ENCODE measurements around the gene KLF3.

The KLF3 gene

GRCh38 chr4:38663801-38664705 is at the start of gene KLF3:
Gene KLF3, plus strand, starts transcription at chr4:38664199. Its CDS starts 16,427 bp downstream, at chr4:38680626.
- TF ChIP-seq, protein P1, sequence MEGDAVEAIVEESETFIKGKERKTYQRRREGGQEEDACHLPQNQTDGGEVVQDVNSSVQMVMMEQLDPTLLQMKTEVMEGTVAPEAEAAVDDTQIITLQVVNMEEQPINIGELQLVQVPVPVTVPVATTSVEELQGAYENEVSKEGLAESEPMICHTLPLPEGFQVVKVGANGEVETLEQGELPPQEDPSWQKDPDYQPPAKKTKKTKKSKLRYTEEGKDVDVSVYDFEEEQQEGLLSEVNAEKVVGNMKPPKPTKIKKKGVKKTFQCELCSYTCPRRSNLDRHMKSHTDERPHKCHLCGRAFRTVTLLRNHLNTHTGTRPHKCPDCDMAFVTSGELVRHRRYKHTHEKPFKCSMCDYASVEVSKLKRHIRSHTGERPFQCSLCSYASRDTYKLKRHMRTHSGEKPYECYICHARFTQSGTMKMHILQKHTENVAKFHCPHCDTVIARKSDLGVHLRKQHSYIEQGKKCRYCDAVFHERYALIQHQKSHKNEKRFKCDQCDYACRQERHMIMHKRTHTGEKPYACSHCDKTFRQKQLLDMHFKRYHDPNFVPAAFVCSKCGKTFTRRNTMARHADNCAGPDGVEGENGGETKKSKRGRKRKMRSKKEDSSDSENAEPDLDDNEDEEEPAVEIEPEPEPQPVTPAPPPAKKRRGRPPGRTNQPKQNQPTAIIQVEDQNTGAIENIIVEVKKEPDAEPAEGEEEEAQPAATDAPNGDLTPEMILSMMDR (IDR thresholded peaks at IDR 0.05; ENCODE audit: extremely low read depth, insufficient read depth, missing control alignments), result no peak
- peak; percentile 91 for DNase-seq (ENCODE audit: low spot score)
- in situ Hi-C loops (cut with MboI; ENCODE audit: low pct_unique_long_range_greater_than_20kb, low sequenced_read_pairs, unreplicated experiment), result no loop called here

- no peak for DNase-seq (ENCODE audit: low spot score)
- in situ Hi-C loops (cut with MboI; ENCODE audit: low pct_unique_long_range_greater_than_20kb, low sequenced_read_pairs, unreplicated experiment), result no loop called here
- TF ChIP-seq, protein P1 (IDR thresholded peaks at IDR 0.05; ENCODE audit: extremely low read depth, insufficient read depth, missing control alignments), result no peak
Measured at GRCh38 chr4:38614231-38614630, 49.8 kb upstream of the KLF3 start.

DNA sequence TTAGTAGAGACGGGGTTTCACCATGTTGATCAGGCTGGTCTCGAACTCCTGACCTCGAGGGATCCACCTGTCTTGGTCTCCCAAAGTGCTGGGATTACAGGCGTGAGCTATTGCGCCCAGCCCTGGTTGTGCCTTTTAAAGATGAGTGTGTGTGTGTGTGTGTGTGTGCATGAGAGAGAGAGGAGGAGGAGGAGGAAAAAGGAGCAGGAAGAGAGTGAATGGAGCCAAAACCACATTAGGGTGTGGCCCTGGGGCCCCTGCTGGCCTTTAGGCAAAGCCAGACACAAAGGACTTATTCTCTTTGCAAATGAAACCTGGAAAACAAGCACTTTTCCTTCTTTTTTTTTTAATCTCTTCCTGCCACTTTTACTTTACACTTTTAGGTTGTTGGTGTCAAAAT is 48.2 kb upstream of the KLF3 start:
- TF ChIP-seq, protein P1 (IDR thresholded peaks at IDR 0.05; ENCODE audit: extremely low read depth, insufficient read depth, missing control alignments), result no peak
- in situ Hi-C loops (cut with MboI; ENCODE audit: low pct_unique_long_range_greater_than_20kb, low sequenced_read_pairs, unreplicated experiment), result no loop called here
- no peak for DNase-seq (ENCODE audit: low spot score)

DNA sequence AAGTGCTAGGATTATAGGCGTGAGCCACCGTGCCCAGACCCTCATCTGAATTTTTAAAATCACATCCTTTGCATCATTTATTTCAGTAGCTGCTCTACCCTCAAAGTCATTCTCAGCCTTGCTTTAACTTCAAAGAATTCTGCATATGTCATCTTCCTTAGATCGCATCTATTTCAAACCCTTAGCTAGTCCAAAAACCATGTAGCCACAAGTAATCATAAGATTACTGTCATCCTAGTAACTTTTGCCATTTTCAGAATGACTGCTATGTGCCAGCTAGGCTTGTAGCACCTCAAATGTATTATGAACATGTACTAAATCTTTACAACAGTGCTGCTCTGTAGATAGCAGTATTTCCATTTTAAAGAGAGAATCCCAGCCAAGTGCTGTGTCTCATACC is 45.5 kb upstream of the KLF3 start:
- in situ Hi-C loops (cut with MboI; ENCODE audit: low pct_unique_long_range_greater_than_20kb, low sequenced_read_pairs, unreplicated experiment), result no loop called here
- TF ChIP-seq, protein P1 (IDR thresholded peaks at IDR 0.05; ENCODE audit: extremely low read depth, insufficient read depth, missing control alignments), result no peak
- no peak for DNase-seq (ENCODE audit: low spot score)

DNA sequence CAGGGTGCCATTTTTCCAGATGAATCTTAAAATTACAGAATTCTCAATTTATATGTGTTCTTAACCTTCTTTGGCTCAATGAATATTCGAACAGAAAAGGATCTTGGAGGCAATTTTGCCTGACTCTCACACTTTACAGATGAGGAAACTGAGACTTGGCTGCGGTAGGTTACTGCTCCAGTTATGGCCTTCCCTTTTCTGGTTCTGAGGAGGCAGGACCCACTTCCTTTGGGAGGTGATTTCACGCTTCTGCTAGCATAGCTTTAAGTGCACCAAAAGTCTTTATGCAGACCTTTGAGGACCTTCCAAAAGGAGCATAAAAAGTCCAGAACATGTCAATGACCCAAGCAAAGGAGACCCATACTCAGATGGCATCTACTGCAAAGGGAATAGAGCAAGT is 44.7 kb upstream of the KLF3 start:
- in situ Hi-C loops (cut with MboI; ENCODE audit: low pct_unique_long_range_greater_than_20kb, low sequenced_read_pairs, unreplicated experiment), result no loop called here
- TF ChIP-seq, protein P1 (IDR thresholded peaks at IDR 0.05; ENCODE audit: extremely low read depth, insufficient read depth, missing control alignments), result no peak
- no peak for DNase-seq (ENCODE audit: low spot score)

- in situ Hi-C loops (cut with MboI; ENCODE audit: low pct_unique_long_range_greater_than_20kb, low sequenced_read_pairs, unreplicated experiment), result no loop called here
- TF ChIP-seq, protein P1 (IDR thresholded peaks at IDR 0.05; ENCODE audit: extremely low read depth, insufficient read depth, missing control alignments), result no peak
- no peak for DNase-seq (ENCODE audit: low spot score)
Measured at GRCh38 chr4:38620065-38620464, 43.9 kb upstream of the KLF3 start.

All from GM13977 (cell line).